ENCODE measurements around the gene UGT2A3. TPM values are rescaled to one million over a fixed set of nuclear protein-coding genes. Genes with fewer than 3 reads are reported as not detected.

The UGT2A3 gene
- total and polyA plus RNA-seq, 2 of the 4 experiments (the other 2 are of a cell fraction): not detected

GRCh38 chr4:68929076-68929737, 22.4 kb downstream of the UGT2A3 start:
- Histone ChIP-seq H4K8ac (ENCODE audit: low read depth in 2 of 2, low read length in 2 of 2) (no peak overlapping the region), H2AK5ac (ENCODE audit: low read depth, low read length) (no peak overlapping the region), H4K91ac (ENCODE audit: insufficient read depth, low read depth, low read length) (no peak overlapping the region), H3K9me3 (ENCODE audit: control insufficient read depth, insufficient read depth, low read length) (no peaks in the 10 kb centered on the region), H3K4me1 (ENCODE audit: control insufficient read depth, insufficient read depth, low read length) (no peaks in the 10 kb centered on the region), H4K5ac (ENCODE audit: low read depth, low read length) (no peak overlapping the region), H2AK9ac (replicated peaks; ENCODE audit: low read depth, low read length, poor library complexity) (no peak overlapping the region), H2BK5ac (ENCODE audit: low read depth, low read length, poor library complexity, severe bottlenecking) (no peak overlapping the region), H3K4me2 (ENCODE audit: low read depth, low read length) (no peak overlapping the region), H4K20me1 (ENCODE audit: insufficient read depth, low read length) (no peaks in the 10 kb centered on the region), H3K23ac (ENCODE audit: low read depth, low read length) (no peak overlapping the region), H3K79me1 (ENCODE audit: low read depth in 1 of 2, low read length in 2 of 2) (no peaks in the 10 kb centered on the region), H3K18ac (ENCODE audit: low read depth, low read length) (no peak overlapping the region), H2BK20ac (ENCODE audit: low read depth, low read length) (no peak overlapping the region), H3K4me3 (ENCODE audit: insufficient read depth, low read depth, low read length) (no peak overlapping the region), H3K9ac (ENCODE audit: low read depth, low read length) (no peak overlapping the region), H3K4ac (ENCODE audit: low read depth, low read length) (no peak overlapping the region), H3K27ac (ENCODE audit: insufficient read depth, low read length) (no peak overlapping the region), H3K27me3 (ENCODE audit: control insufficient read depth, insufficient read depth, low read length) (no peaks in the 10 kb centered on the region), H2BK120ac (ENCODE audit: low read depth, low read length) (no peak overlapping the region), H2BK15ac (ENCODE audit: low read depth, low read length) (no peak overlapping the region), H2AFZ (replicated peaks; ENCODE audit: low read length, poor library complexity) (no peak overlapping the region), H3K36me3 (ENCODE audit: control insufficient read depth, insufficient read depth, low read length) (no peaks in the 10 kb centered on the region), H3K14ac (replicated peaks; ENCODE audit: low read depth, low read length) (no peak overlapping the region), H3K9me1 (ENCODE audit: insufficient read depth, low read length) (no peaks in the 10 kb centered on the region), H3K56ac (ENCODE audit: extremely low read depth, insufficient read depth, low read length) (no peak overlapping the region)
- DNase-seq: no peak
- POLR2A ChIA-PET (ENCODE audit: unreplicated experiment): no interaction called here
- TF ChIP-seq FOS (IDR thresholded peaks at IDR 0.05; ENCODE audit: low read depth, low read length): no peak
- TF ChIP-seq MAFK (IDR thresholded peaks at IDR 0.05; ENCODE audit: low read depth, low read length): peak; percentile 87
- intact Hi-C loops (cut with micrococcal nuclease): no loop called here
- CTCF ChIA-PET: no interaction called here
- in situ Hi-C loops (cut with MboI; ENCODE audit: low sequenced_read_pairs): no loop called here
- WGBS, 2 experiments (ENCODE audit: extremely low coverage in 2 of 2, insufficient read length in 1 of 2): no CpG with 5 or more reads among the region's 3 CpGs
- BruUV-seq (replicated peaks): no TSS peak
- dilution Hi-C loops (cut with HindIII; ENCODE audit: low sequenced_read_pairs, unreplicated experiment): no loop called here
- no peak for ATAC-seq (ENCODE audit: low read depth)
